Ascending aorta (tissue), 2 donors: ENCODE measurements around the gene ZNF765. TPM values are rescaled to one million over a fixed set of nuclear protein-coding genes. Genes with fewer than 3 reads are reported as not detected.
"Not testable (repeated sequence)": the region's sequence is repeated elsewhere in the genome, so short reads cannot be mapped to it uniquely, and the experiment has no call there.

Experiments used
- DNase-seq, 2 donors: peaks; one replicate each; pipeline ENCODE4 v3.0.0-alpha.2; 2019; ENCODE audit warnings: low spot score in 2 of 2
- H3K27ac ChIP-seq, 2 donors: fragments of 200-600 bp; sonication (generic); one replicate each; pipeline ENCODE4 v1.5.1; 2016 to 2017; ENCODE audit warnings: mild to moderate bottlenecking in 1 of 2
- H3K27me3 ChIP-seq: fragments of 200-600 bp; sonication (generic); one replicate; pipeline ENCODE4 v1.5.1; 2017
- H3K36me3 ChIP-seq, 2 donors: fragments of 200-600 bp; sonication (generic); one replicate each; pipeline ENCODE4 v1.5.1; 2016
- H3K4me1 ChIP-seq, 2 donors: fragments of 200-600 bp; sonication (generic); one replicate each; pipeline ENCODE4 v1.5.1; 2016 to 2017; ENCODE audit warnings: mild to moderate bottlenecking in 1 of 2
- H3K4me3 ChIP-seq, 2 donors: fragments of 200-600 bp; sonication (generic); one replicate each; pipeline ENCODE4 v1.5.1; 2016 to 2017; ENCODE audit warnings: mild to moderate bottlenecking in 1 of 2
- H3K9me3 ChIP-seq, 2 donors: fragments of 200-600 bp; sonication (generic); one replicate each; pipeline ENCODE4 v1.5.1; 2016
- intact Hi-C: fragments of 100-400 bp; cut with DNase I; formaldehyde crosslinking; loops from one replicate; pipeline ENCODE4 v1.15.1; 2023
- total RNA-seq: library from RNA; depleted of rRNA; stranded (reverse); fragments of >200 nt; gene quantifications from one replicate; pipeline ENCODE4 v1.1.0, GENCODE V29; 2016
- TF ChIP-seq, protein P1 (sequence below), 3 experiments: fragments of 200-600 bp in 2 of 3; fragments of 450-650 bp in 1 of 3; sonication (generic) in 2 of 3; IDR thresholded peaks; one replicate each; pipeline ENCODE4 v1.5.1; 2016 to 2019; ENCODE audit warnings: antibody characterized with exemption in 3 of 3, mild to moderate bottlenecking in 1 of 3, moderate library complexity in 1 of 3

The ZNF765 gene
- total RNA-seq, 1 donor from 2014 or later = 3.5 TPM

DNA sequence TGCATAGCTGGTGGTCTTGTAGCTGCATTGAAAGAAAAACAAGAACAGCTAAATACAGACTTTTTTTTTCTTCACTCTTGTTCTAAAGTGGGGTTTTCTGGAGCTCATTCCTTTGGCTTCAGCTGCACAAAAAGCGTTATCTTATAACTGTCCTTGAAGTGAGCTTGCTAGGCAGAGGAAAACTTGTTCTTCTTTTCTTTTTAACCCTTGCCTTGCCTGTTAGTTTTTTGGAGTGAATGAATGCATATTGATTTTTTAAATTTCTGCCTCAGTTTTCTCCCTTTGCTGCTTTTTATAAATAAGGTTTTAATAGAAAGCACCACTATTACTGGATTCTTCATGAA is 1.5 kb downstream of the ZNF765 start:
- TF ChIP-seq, protein P1, sequence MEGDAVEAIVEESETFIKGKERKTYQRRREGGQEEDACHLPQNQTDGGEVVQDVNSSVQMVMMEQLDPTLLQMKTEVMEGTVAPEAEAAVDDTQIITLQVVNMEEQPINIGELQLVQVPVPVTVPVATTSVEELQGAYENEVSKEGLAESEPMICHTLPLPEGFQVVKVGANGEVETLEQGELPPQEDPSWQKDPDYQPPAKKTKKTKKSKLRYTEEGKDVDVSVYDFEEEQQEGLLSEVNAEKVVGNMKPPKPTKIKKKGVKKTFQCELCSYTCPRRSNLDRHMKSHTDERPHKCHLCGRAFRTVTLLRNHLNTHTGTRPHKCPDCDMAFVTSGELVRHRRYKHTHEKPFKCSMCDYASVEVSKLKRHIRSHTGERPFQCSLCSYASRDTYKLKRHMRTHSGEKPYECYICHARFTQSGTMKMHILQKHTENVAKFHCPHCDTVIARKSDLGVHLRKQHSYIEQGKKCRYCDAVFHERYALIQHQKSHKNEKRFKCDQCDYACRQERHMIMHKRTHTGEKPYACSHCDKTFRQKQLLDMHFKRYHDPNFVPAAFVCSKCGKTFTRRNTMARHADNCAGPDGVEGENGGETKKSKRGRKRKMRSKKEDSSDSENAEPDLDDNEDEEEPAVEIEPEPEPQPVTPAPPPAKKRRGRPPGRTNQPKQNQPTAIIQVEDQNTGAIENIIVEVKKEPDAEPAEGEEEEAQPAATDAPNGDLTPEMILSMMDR (IDR thresholded peaks at IDR 0.05) = no peak
- peak overlapping the region in 1 of 2 donors; percentile 68 for H3K4me3 ChIP-seq
- peaks cover 14 to 31% of the 10 kb centered on the region in 2 donors for H3K36me3 ChIP-seq
- peaks cover 0 to 13% of the 10 kb centered on the region in 2 donors for H3K4me1 ChIP-seq
- H3K9me3 ChIP-seq = peaks cover 0 to 2% of the 10 kb centered on the region in 2 donors
- intact Hi-C loops = no loop called here
- no peak overlapping the region for H3K27ac ChIP-seq
- DNase-seq = no peak
- H3K27me3 ChIP-seq = no peaks in the 10 kb centered on the region

GRCh38 chr19:53397918-53398317 is 3.0 kb downstream of the ZNF765 start:
- H3K27me3 ChIP-seq, H3K4me3 ChIP-seq, DNase-seq, H3K27ac ChIP-seq, intact Hi-C loops: not testable (repeated sequence)
- H3K9me3 ChIP-seq = peaks cover 3 to 11% of the 10 kb centered on the region in 2 donors
- H3K4me1 ChIP-seq = peaks cover 0 to 13% of the 10 kb centered on the region in 2 donors
- peaks cover 23 to 43% of the 10 kb centered on the region in 2 donors for H3K36me3 ChIP-seq

DNA sequence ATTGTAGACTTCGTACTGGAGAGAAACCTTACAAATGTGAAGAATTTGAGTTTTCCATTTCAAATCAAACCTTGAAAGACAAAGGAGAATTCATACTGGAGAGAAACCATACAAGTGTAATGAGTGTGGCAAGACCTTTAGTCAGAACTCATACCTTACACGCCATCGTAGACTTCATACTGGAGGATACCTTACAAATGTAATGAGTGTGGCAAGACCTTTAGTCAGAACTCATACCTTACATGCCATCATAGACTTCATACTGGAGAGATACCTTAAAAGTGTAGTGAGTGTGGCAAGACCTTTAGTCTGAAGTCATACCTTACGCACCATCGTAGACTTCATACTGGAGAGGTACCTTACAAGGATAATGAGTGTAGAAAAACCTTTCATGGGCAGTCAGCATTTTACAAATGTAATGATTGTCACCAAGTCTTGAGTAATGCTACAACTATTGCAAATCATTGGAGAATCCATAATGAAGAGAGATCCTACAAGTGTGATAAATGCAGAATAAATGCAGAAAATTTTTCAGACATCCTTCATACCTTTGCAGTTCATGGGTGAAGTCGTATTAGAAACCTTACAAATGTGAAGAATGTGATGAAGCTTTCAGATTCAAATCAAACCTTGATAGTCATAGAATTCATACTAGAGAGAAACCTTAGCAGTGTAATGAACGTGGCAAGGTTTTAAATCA is 14.7 kb downstream of the ZNF765 start:
- TF ChIP-seq, protein P1 (IDR thresholded peaks at IDR 0.05) = no peak
- DNase-seq = no peak
- H3K9me3 ChIP-seq = peaks cover 59 to 90% of the 10 kb centered on the region in 2 donors
- intact Hi-C loops = no loop called here
- H3K27ac ChIP-seq = no peak overlapping the region
- H3K4me3 ChIP-seq = no peak overlapping the region
- H3K4me1 ChIP-seq = no peaks in the 10 kb centered on the region
- peaks cover 39 to 46% of the 10 kb centered on the region in 2 donors for H3K36me3 ChIP-seq
- H3K27me3 ChIP-seq = no peaks in the 10 kb centered on the region

GRCh38 chr19:53420520-53421315 is 25.8 kb downstream of the ZNF765 start:
- H3K9me3 ChIP-seq = peaks cover 0 to 12% of the 10 kb centered on the region in 2 donors
- H3K27ac ChIP-seq, H3K27me3 ChIP-seq, intact Hi-C loops, DNase-seq, H3K36me3 ChIP-seq, H3K4me3 ChIP-seq, H3K4me1 ChIP-seq: not testable (repeated sequence)

- no peak overlapping the region for H3K4me3 ChIP-seq
- no peaks in the 10 kb centered on the region for H3K4me1 ChIP-seq
- intact Hi-C loops = no loop called here
- TF ChIP-seq, protein P1 (IDR thresholded peaks at IDR 0.05) = no peak
- no peak for DNase-seq
- no peaks in the 10 kb centered on the region for H3K27me3 ChIP-seq
- no peak overlapping the region for H3K27ac ChIP-seq
- H3K9me3 ChIP-seq = peaks cover 0 to 5% of the 10 kb centered on the region in 2 donors
- no peaks in the 10 kb centered on the region for H3K36me3 ChIP-seq
Observed at GRCh38 chr19:53422551-53422950, 27.6 kb downstream of the ZNF765 start.

DNA sequence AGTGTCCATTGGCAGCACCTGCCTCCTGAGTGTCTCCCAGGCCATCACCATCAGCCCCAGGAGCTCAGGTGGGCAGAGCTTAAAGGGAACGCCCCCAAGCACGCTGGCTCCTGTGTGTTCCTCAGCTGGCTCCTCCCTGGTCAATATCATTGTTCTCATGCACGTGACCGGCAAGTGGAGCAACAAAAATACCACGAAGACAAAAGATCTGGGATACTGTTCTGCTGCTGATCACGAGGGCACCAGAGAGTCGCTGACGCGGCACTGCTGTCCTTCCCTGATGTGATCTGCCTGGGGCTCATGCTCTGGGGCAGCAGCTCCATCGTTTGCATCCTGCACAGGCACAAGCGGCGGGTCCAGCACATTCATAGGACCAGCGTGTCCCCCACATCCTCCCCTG is 28.1 kb downstream of the ZNF765 start:
- H3K4me1 ChIP-seq, H3K4me3 ChIP-seq, DNase-seq, H3K27me3 ChIP-seq, H3K27ac ChIP-seq, H3K36me3 ChIP-seq, intact Hi-C loops, H3K9me3 ChIP-seq: not testable (repeated sequence)

GRCh38 chr19:53423680-53424079 is 28.7 kb downstream of the ZNF765 start:
- not testable (repeated sequence) for H3K4me1 ChIP-seq, H3K9me3 ChIP-seq, H3K36me3 ChIP-seq, H3K27me3 ChIP-seq, H3K4me3 ChIP-seq, DNase-seq, H3K27ac ChIP-seq
- intact Hi-C loops = loop anchor here (2.0 kb wide), 1 partner anchor 323 kb away; no protein-coding TSS in a partner anchor
